A549 (cell line): Measurements from ENCODE around the gene MARCHF9.

Experiments used
- HOXA7 ChIP-seq: fragments of 250-450 bp; sonication (Bioruptor Pico); IDR thresholded peaks from 2 replicates; pipeline ENCODE4 v1.5.0; 2020; ENCODE audit warnings: mild to moderate bottlenecking, moderate library complexity
- RCOR1 ChIP-seq: fragments of 150-350 bp; IDR thresholded peaks from 2 replicates; pipeline ENCODE4 v1.6.1; 2014; ENCODE audit warnings: antibody characterized with exemption, low read length, low read depth
- TP53 ChIP-seq: fragments of 250-450 bp; sonication (Bioruptor Pico); IDR thresholded peaks from 2 replicates; pipeline ENCODE4 v1.5.0; 2021; ENCODE audit warnings: mild to moderate bottlenecking, moderate library complexity
- TF ChIP-seq, protein P1 (sequence below): fragments of >200 bp; sonication (Bioruptor Twin); formaldehyde crosslinking; IDR thresholded peaks from 3 replicates; pipeline ENCODE4 v1.5.1; 2016

DNA sequence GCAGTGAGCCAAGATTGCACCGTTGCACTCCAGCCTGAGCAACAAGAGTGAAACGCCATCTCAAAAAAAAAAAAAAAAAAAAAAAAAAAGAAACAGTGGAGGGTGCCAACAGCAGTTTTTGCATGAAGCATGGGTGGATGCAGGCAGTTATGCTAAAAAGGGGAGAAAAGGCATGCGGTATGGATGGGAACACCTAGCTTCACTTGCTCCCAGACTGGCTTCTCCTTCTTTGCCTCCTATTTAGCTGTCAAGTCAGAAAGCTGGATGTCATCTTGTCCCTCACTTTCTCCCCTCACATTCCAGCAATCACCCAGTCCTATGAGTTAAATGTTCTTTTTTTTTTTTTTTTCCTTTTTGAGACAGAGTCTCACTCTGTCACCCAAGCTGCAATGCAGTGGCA lies 20.1 kb downstream of the MARCHF9 start:
- no peak for TF ChIP-seq HOXA7 (CRISPR knock-in tag)
- TF ChIP-seq RCOR1, result no peak
- TF ChIP-seq TP53 (CRISPR knock-in tag), result no peak
- TF ChIP-seq, protein P1, sequence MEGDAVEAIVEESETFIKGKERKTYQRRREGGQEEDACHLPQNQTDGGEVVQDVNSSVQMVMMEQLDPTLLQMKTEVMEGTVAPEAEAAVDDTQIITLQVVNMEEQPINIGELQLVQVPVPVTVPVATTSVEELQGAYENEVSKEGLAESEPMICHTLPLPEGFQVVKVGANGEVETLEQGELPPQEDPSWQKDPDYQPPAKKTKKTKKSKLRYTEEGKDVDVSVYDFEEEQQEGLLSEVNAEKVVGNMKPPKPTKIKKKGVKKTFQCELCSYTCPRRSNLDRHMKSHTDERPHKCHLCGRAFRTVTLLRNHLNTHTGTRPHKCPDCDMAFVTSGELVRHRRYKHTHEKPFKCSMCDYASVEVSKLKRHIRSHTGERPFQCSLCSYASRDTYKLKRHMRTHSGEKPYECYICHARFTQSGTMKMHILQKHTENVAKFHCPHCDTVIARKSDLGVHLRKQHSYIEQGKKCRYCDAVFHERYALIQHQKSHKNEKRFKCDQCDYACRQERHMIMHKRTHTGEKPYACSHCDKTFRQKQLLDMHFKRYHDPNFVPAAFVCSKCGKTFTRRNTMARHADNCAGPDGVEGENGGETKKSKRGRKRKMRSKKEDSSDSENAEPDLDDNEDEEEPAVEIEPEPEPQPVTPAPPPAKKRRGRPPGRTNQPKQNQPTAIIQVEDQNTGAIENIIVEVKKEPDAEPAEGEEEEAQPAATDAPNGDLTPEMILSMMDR, result no peak
